ENCODE results near the gene FAM174C. TPM values are rescaled to one million over a fixed set of nuclear protein-coding genes. Genes with fewer than 3 reads are reported as not detected.

The FAM174C gene
- total and polyA plus RNA-seq, 2 donors (not counting 3 experiments of a cell fraction or from before 2014, with no cell fraction given) = 46.7 to 83.9 TPM

DNA sequence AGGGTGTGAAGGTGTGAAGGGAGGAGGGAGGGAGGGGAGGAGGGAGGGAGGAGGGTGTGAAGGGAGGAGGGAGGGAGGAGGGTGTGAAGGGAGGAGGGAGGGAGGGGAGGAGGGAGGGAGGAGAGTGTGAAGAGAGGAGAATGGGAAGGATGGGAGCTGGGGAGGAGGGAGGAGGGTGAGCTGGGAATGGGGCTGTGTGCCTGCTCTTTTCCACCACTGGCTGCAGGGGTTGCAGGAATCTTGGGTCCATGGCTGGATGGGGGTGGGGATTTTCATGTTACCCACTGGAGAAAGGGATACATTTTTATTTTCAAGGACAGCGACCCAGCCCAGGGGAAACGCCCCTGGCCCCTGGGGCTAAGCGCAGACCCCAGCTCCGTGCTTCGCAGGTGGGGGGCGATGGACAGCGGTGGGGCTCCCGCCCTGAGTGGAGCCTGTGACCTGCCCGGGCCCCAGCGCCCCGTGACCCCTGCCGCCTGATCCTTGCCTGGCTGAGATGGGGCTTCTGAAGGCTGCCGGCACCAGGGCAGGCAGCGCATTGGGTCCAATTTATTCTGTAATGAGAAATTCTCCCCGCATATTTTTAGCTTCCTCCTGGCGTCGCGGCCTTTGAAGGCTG lies 7.4 kb downstream of the FAM174C start:
- no peak overlapping the region for H3K27ac ChIP-seq (ENCODE audit: insufficient read depth, low read depth, low read length)
- H2AFZ ChIP-seq (ENCODE audit: low read depth, low read length) = no peak overlapping the region
- no peak for DNase-seq (ENCODE audit: low read depth, low spot score)
- H3K27me3 ChIP-seq (ENCODE audit: control insufficient read depth in 2 of 2, insufficient read depth in 2 of 2, low read length in 2 of 2) = peaks cover 8 to 20% of the 10 kb centered on the region in 2 experiments
- no peaks in the 10 kb centered on the region for H3K79me2 ChIP-seq (ENCODE audit: control insufficient read depth, insufficient read depth, low read length)
- H3K36me3 ChIP-seq (ENCODE audit: control insufficient read depth in 2 of 2, extremely low read depth in 1 of 2, insufficient read depth in 2 of 2, low read length in 2 of 2) = peaks cover 0 to 5% of the 10 kb centered on the region in 2 experiments
- H3K9me3 ChIP-seq (replicated peaks; ENCODE audit: control insufficient read depth, insufficient read depth, low read length) = no peaks in the 10 kb centered on the region
- H4K20me1 ChIP-seq (replicated peaks; ENCODE audit: control insufficient read depth, extremely low read depth, insufficient read depth, low read length) = no peaks in the 10 kb centered on the region
- intact Hi-C loops (cut with micrococcal nuclease) = loop anchor here (5.0 kb wide), 1 partner anchor 230 kb away; the partner anchor contains the start of gene ADAMTSL5
- H3K9me1 ChIP-seq (replicated peaks; ENCODE audit: control insufficient read depth, extremely low read depth, insufficient read depth, low read length) = no peaks in the 10 kb centered on the region
- CTCF ChIA-PET = interaction anchor here (0.6 to 1.2 kb wide), 2 partner anchors 16 to 151 kb away, joined by 3 to 4 read pairs; no protein-coding TSS in a partner anchor
- POLR2A ChIA-PET = interaction anchor here (1.6 kb wide), 1 partner anchor 13 kb away, joined by 7 read pairs; the partner anchor contains the start of gene CIRBP
- no peak overlapping the region for H3K9ac ChIP-seq (replicated peaks; ENCODE audit: extremely low read depth, insufficient read depth, low read length)
- no peak for FAIRE-seq
- H3K4me2 ChIP-seq (ENCODE audit: insufficient read depth, low read length) = no peak overlapping the region
- BruUV-seq (replicated peaks) = no TSS peak
- TF ChIP-seq, protein P1, sequence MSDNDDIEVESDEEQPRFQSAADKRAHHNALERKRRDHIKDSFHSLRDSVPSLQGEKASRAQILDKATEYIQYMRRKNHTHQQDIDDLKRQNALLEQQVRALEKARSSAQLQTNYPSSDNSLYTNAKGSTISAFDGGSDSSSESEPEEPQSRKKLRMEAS (IDR thresholded peaks at IDR 0.05; ENCODE audit: insufficient read depth, insufficient read length) = no peak
- TF ChIP-seq POLR2A (IDR thresholded peaks at IDR 0.05; ENCODE audit: low read depth, low read length) (no peak), GATA2 (IDR thresholded peaks at IDR 0.05; ENCODE audit: insufficient read depth, insufficient read length, low read depth, low read length) (no peak), EZH2 (IDR thresholded peaks at IDR 0.05; ENCODE audit: borderline replicate concordance, low read depth, low read length, severe bottlenecking) (no peak), POLR2AphosphoS5 (IDR thresholded peaks at IDR 0.05; ENCODE audit: insufficient read depth, low read depth, low read length) (no peak), FOS (IDR thresholded peaks at IDR 0.05; ENCODE audit: borderline replicate concordance, insufficient read depth, low read length) (no peak), JUN (IDR thresholded peaks at IDR 0.05; ENCODE audit: borderline replicate concordance, insufficient read depth, insufficient read length, low read depth) (no peak), MYC (IDR thresholded peaks at IDR 0.05; ENCODE audit: low read depth, low read length) (no peak)
- TF ChIP-seq, protein P2, sequence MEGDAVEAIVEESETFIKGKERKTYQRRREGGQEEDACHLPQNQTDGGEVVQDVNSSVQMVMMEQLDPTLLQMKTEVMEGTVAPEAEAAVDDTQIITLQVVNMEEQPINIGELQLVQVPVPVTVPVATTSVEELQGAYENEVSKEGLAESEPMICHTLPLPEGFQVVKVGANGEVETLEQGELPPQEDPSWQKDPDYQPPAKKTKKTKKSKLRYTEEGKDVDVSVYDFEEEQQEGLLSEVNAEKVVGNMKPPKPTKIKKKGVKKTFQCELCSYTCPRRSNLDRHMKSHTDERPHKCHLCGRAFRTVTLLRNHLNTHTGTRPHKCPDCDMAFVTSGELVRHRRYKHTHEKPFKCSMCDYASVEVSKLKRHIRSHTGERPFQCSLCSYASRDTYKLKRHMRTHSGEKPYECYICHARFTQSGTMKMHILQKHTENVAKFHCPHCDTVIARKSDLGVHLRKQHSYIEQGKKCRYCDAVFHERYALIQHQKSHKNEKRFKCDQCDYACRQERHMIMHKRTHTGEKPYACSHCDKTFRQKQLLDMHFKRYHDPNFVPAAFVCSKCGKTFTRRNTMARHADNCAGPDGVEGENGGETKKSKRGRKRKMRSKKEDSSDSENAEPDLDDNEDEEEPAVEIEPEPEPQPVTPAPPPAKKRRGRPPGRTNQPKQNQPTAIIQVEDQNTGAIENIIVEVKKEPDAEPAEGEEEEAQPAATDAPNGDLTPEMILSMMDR (IDR thresholded peaks at IDR 0.05; ENCODE audit: extremely low read depth in 1 of 2, insufficient read depth in 1 of 2, low read depth in 1 of 2, low read length in 2 of 2) = no peak
- H3K4me1 ChIP-seq (ENCODE audit: control insufficient read depth, extremely low read depth, insufficient read depth, low read length) = no peaks in the 10 kb centered on the region
- H3K4me3 ChIP-seq (replicated peaks in 1 of 3; ENCODE audit: insufficient read depth in 1 of 3, low read depth in 1 of 3, low read length in 3 of 3) = no peak overlapping the region
- dilution Hi-C loops (cut with MboI; ENCODE audit: extremely low pct_ligation_motif_present, low sequenced_read_pairs) = no loop called here
